Panc1 (cell line): ENCODE data around the gene THRB. TPM values are rescaled to one million over a fixed set of nuclear protein-coding genes. Genes with fewer than 3 reads are reported as not detected.

Experiments
- ATAC-seq: fragments of 200-7000 bp; cut with Tn5 transposase; 2 replicates; pipeline ENCODE4 v1.9.1; 2020; ENCODE audit warnings: mild to moderate bottlenecking, moderate library complexity
- BruUV-seq: library from RNA; stranded (reverse); fragments of 400-500 nt; replicated peaks from 2 replicates; lab custom pipeline; 2021; lab: Mats Ljungman, UMichigan
- CTCF ChIA-PET: fragments of 300-600 bp; sonication (Branson Sonifier 250); formaldehyde crosslinking; loops from one replicate; lab custom pipeline; 2022; ENCODE audit warnings: antibody characterized with exemption; lab: Charles Lee
- POLR2A ChIA-PET: fragments of 300-600 bp; sonication (Branson Sonifier 250); formaldehyde crosslinking; loops from one replicate; lab custom pipeline; 2022; ENCODE audit warnings: antibody characterized with exemption; lab: Charles Lee
- DNase-seq: peaks from one replicate; pipeline ENCODE4 v3.0.0-alpha.2; 2010; ENCODE audit warnings: low read depth, low spot score
- H3K27ac ChIP-seq: 2 replicates; pipeline ENCODE4 v1.5.1; 2011; ENCODE audit warnings: mild to moderate bottlenecking, low read length, inconsistent platforms
- H3K27me3 ChIP-seq: fragments of 200-500 bp; sonication (Bioruptor generic); 2 replicates; pipeline ENCODE4 v1.6.0; 2014; ENCODE audit warnings: low read length, inconsistent platforms; ENCODE audit not compliant: control insufficient read depth, insufficient read depth
- H3K36me3 ChIP-seq: fragments of 200-500 bp; sonication (Bioruptor generic); 2 replicates; pipeline ENCODE4 v1.5.1; 2014; ENCODE audit warnings: inconsistent platforms, mild to moderate bottlenecking, low read length, moderate library complexity; ENCODE audit not compliant: control insufficient read depth, insufficient read depth
- H3K4me1 ChIP-seq: 2 replicates; pipeline ENCODE4 v1.5.1; 2011; ENCODE audit warnings: inconsistent platforms, mild to moderate bottlenecking, low read length, moderate library complexity; ENCODE audit not compliant: control insufficient read depth, insufficient read depth
- H3K4me3 ChIP-seq, 2 experiments: 2 replicates each; pipeline ENCODE4 v1.5.1; 2011 to 2012; ENCODE audit warnings: low read depth in 2 of 2, low read length in 2 of 2, mild to moderate bottlenecking in 2 of 2, inconsistent platforms in 1 of 2, moderate library complexity in 1 of 2
- H3K9me3 ChIP-seq: fragments of 200-500 bp; sonication (Bioruptor generic); 2 replicates; pipeline ENCODE4 v1.5.1; 2014; ENCODE audit warnings: low read depth, mild to moderate bottlenecking, inconsistent platforms, low read length, moderate library complexity; ENCODE audit not compliant: control insufficient read depth, insufficient read depth
- POLR2AphosphoS5 ChIP-seq: IDR thresholded peaks from 2 replicates; pipeline ENCODE4 v1.6.1; 2012; ENCODE audit warnings: mild to moderate bottlenecking, low read depth, low read length, moderate library complexity
- SIN3A ChIP-seq: IDR thresholded peaks from 2 replicates; pipeline ENCODE4 v1.6.1; 2012; ENCODE audit warnings: low read depth, mild to moderate bottlenecking, low read length, moderate library complexity, borderline replicate concordance; ENCODE audit not compliant: insufficient read depth
- TCF7L2 ChIP-seq: IDR thresholded peaks from 2 replicates; pipeline ENCODE4 v1.6.1; 2011; ENCODE audit warnings: mild to moderate bottlenecking, low read depth, low read length, inconsistent platforms
- in situ Hi-C: cut with HindIII; loops from 2 replicates; pipeline ENCODE4 v1.10.0; 2016; ENCODE audit warnings: low sequenced_read_pairs, low pct_unique_long_range_greater_than_20kb
- intact Hi-C: fragments of 100-400 bp; cut with micrococcal nuclease; formaldehyde crosslinking; loops from one replicate; pipeline ENCODE4 v1.10.0; 2022; ENCODE audit not compliant: unreplicated experiment
- total RNA-seq: library from RNA; stranded (reverse); gene quantifications from one replicate; pipeline ENCODE4 v1.2.1, GENCODE V29; 2021; ENCODE audit not compliant: unreplicated experiment
- TF ChIP-seq, protein P1 (sequence below), 2 experiments: IDR thresholded peaks; 2 replicates each; pipeline ENCODE4 v1.6.1; 2011 to 2012; ENCODE audit warnings: low read depth in 2 of 2, control low read depth in 1 of 2, low read length in 1 of 2, mild to moderate bottlenecking in 1 of 2, moderate library complexity in 1 of 2; ENCODE audit not compliant: insufficient read depth in 1 of 2
- TF ChIP-seq, protein P2 (sequence below): fragments of 450-650 bp; IDR thresholded peaks from 2 replicates; pipeline ENCODE4 v1.5.1; 2017; ENCODE audit warnings: mild to moderate bottlenecking

The THRB gene
- total RNA-seq, 1 experiment from 2014 or later: 3.9 TPM

DNA sequence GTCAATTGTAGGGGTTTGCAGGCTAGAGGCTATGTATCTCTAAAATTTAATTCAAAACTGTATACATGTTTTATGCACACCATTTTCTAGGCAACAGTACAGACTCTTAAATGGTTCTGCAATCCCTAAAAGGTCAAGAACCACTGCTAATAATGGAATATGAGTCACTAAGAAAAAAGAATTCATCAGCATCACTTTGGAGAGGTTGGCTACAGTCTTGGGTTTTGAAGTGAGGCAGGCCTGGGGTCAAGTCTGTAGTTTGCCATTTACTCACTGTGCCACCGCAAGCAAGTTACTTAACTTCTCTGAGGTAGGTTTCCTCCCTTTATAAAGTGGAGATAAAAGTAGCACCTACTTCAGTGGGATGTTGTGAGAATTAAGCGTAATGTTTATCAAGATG, 33.7 kb downstream of the THRB start:
- in situ Hi-C loops (no loop called here), intact Hi-C loops (no loop called here)
- CTCF ChIA-PET: interaction anchor here (0.6 kb wide), 2 partner anchors 10 to 207 kb away, joined by 4 read pairs; no protein-coding TSS in a partner anchor
- Histone ChIP-seq H3K9me3 (no peaks in the 10 kb centered on the region), H3K4me1 (no peaks in the 10 kb centered on the region), H3K27ac (no peak overlapping the region), H3K36me3 (no peaks in the 10 kb centered on the region), H3K4me3 (no peak overlapping the region), H3K27me3 (no peaks in the 10 kb centered on the region)
- no TSS peak for BruUV-seq
- ATAC-seq (no peak), DNase-seq (no peak)
- POLR2A ChIA-PET: no interaction called here
- TF ChIP-seq SIN3A (no peak), POLR2AphosphoS5 (no peak), TCF7L2 (no peak)
- TF ChIP-seq, protein P1, sequence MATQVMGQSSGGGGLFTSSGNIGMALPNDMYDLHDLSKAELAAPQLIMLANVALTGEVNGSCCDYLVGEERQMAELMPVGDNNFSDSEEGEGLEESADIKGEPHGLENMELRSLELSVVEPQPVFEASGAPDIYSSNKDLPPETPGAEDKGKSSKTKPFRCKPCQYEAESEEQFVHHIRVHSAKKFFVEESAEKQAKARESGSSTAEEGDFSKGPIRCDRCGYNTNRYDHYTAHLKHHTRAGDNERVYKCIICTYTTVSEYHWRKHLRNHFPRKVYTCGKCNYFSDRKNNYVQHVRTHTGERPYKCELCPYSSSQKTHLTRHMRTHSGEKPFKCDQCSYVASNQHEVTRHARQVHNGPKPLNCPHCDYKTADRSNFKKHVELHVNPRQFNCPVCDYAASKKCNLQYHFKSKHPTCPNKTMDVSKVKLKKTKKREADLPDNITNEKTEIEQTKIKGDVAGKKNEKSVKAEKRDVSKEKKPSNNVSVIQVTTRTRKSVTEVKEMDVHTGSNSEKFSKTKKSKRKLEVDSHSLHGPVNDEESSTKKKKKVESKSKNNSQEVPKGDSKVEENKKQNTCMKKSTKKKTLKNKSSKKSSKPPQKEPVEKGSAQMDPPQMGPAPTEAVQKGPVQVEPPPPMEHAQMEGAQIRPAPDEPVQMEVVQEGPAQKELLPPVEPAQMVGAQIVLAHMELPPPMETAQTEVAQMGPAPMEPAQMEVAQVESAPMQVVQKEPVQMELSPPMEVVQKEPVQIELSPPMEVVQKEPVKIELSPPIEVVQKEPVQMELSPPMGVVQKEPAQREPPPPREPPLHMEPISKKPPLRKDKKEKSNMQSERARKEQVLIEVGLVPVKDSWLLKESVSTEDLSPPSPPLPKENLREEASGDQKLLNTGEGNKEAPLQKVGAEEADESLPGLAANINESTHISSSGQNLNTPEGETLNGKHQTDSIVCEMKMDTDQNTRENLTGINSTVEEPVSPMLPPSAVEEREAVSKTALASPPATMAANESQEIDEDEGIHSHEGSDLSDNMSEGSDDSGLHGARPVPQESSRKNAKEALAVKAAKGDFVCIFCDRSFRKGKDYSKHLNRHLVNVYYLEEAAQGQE (IDR thresholded peaks at IDR 0.05; ENCODE audit: insufficient read depth in 1 of 2, low read depth in 2 of 2, low read length in 1 of 2): no peak
- TF ChIP-seq, protein P2, sequence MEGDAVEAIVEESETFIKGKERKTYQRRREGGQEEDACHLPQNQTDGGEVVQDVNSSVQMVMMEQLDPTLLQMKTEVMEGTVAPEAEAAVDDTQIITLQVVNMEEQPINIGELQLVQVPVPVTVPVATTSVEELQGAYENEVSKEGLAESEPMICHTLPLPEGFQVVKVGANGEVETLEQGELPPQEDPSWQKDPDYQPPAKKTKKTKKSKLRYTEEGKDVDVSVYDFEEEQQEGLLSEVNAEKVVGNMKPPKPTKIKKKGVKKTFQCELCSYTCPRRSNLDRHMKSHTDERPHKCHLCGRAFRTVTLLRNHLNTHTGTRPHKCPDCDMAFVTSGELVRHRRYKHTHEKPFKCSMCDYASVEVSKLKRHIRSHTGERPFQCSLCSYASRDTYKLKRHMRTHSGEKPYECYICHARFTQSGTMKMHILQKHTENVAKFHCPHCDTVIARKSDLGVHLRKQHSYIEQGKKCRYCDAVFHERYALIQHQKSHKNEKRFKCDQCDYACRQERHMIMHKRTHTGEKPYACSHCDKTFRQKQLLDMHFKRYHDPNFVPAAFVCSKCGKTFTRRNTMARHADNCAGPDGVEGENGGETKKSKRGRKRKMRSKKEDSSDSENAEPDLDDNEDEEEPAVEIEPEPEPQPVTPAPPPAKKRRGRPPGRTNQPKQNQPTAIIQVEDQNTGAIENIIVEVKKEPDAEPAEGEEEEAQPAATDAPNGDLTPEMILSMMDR: no peak

DNA sequence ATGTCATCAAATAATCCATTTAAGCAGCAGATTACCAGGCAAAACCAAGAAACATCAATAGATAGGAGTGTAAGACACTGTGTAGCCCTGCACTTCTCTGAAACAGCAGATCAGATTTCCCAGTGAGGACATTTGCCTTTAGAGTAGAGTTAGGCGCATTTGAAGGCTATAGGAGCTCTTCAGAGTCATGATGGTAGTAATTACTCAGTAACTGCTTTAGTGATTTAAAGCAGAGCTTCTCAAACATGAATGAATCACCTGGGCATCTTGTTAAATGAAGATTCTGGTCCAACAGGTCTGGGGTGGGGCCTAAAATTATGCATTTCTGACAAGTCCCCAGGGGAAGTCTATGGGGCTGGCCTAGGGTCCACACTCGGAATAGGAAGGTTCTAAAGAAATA, 36.9 kb downstream of the THRB start:
- no peaks in the 10 kb centered on the region for H3K9me3 ChIP-seq
- ChIA-PET CTCF (no interaction called here), POLR2A (no interaction called here)
- no peaks in the 10 kb centered on the region for H3K4me1 ChIP-seq
- TF ChIP-seq POLR2AphosphoS5: no peak
- TF ChIP-seq, protein P1 (IDR thresholded peaks at IDR 0.05; ENCODE audit: insufficient read depth in 1 of 2, low read depth in 2 of 2, low read length in 1 of 2): no peak
- no peak for TF ChIP-seq TCF7L2
- TF ChIP-seq SIN3A: no peak
- H3K27me3 ChIP-seq: no peaks in the 10 kb centered on the region
- H3K36me3 ChIP-seq: no peaks in the 10 kb centered on the region
- BruUV-seq: no TSS peak
- intact Hi-C loops: no loop called here
- H3K4me3 ChIP-seq: no peak overlapping the region
- H3K27ac ChIP-seq: no peak overlapping the region
- in situ Hi-C loops: no loop called here
- DNase-seq (no peak), ATAC-seq (no peak)
